Endodermal cell (in vitro differentiated cells): ENCODE results near the gene ELAVL1. TPM values are rescaled to one million over a fixed set of nuclear protein-coding genes. Genes with fewer than 3 reads are reported as not detected.

Experiments
- DNase-seq: peaks from one replicate; pipeline ENCODE4 v3.0.0-alpha.2; 2017
- H3K27ac ChIP-seq: 2 replicates; pipeline ENCODE4 v1.5.1; 2013; ENCODE audit warnings: mild to moderate bottlenecking, low read depth, low read length, moderate library complexity
- H3K27me3 ChIP-seq: 2 replicates; pipeline ENCODE4 v1.6.1; 2013; ENCODE audit warnings: mild to moderate bottlenecking, low read length, moderate library complexity; ENCODE audit not compliant: insufficient read depth, control insufficient read depth, poor library complexity, severe bottlenecking
- H3K36me3 ChIP-seq: 2 replicates; pipeline ENCODE4 v1.7.0; 2013; ENCODE audit warnings: mild to moderate bottlenecking, low read length, moderate library complexity; ENCODE audit not compliant: control insufficient read depth, insufficient read depth
- H3K4me1 ChIP-seq: one replicate; pipeline ENCODE4 v1.7.0; 2013; ENCODE audit warnings: low read length; ENCODE audit not compliant: control insufficient read depth, insufficient read depth
- H3K4me3 ChIP-seq: 2 replicates; pipeline ENCODE4 v1.5.1; 2013; ENCODE audit warnings: mild to moderate bottlenecking, low read length, moderate library complexity
- H3K9ac ChIP-seq: 2 replicates; pipeline ENCODE4 v1.6.1; 2013; ENCODE audit warnings: mild to moderate bottlenecking, low read length, moderate library complexity; ENCODE audit not compliant: poor library complexity, severe bottlenecking; ENCODE audit errors: extremely low read depth
- H3K9me3 ChIP-seq: 2 replicates; pipeline ENCODE4 v1.6.1; 2013; ENCODE audit warnings: mild to moderate bottlenecking, low read length, moderate library complexity; ENCODE audit not compliant: control insufficient read depth
- H3K27ac Mint-ChIP-seq: 2 replicates; pipeline ENCODE4 v1.8.0; 2020; ENCODE audit warnings: mixed read lengths
- H3K27me3 Mint-ChIP-seq: 2 replicates; pipeline ENCODE4 v1.8.0; 2021; ENCODE audit warnings: mild to moderate bottlenecking, mixed read lengths; ENCODE audit not compliant: insufficient read depth
- H3K36me3 Mint-ChIP-seq: 2 replicates; pipeline ENCODE4 v1.8.0; 2020; ENCODE audit warnings: low read depth, mixed read lengths
- H3K4me1 Mint-ChIP-seq: 2 replicates; pipeline ENCODE4 v1.8.0; 2020; ENCODE audit warnings: mixed read lengths
- H3K4me3 Mint-ChIP-seq: 2 replicates; pipeline ENCODE4 v1.8.0; 2020; ENCODE audit warnings: mild to moderate bottlenecking, moderate library complexity, mixed read lengths
- H3K9me3 Mint-ChIP-seq: 2 replicates; pipeline ENCODE4 v1.8.0; 2020; ENCODE audit warnings: mild to moderate bottlenecking, mixed read lengths
- WGBS, 2 experiments: methylation state at CpG; one replicate each; pipeline versions ENCODE4 v1.1.5 to v1.1.7; 2013; ENCODE audit warnings: missing lambda C conversion rate in 2 of 2, mixed read lengths in 1 of 2; ENCODE audit not compliant: insufficient coverage in 1 of 2, insufficient read length in 1 of 2; 5-methylcytosine and 5-hydroxymethylcytosine counted together
- total RNA-seq, 2 donors: library from RNA; stranded (reverse); fragmentation: NEBNext Ultra II Directional in 1 of 2; extraction: Animal tissue kit (Norgen Biotek cat#: 25700) in 1 of 2; gene quantifications; 2 replicates in 1 of 2; 3 replicates in 1 of 2; pipeline ENCODE4 v1.2.1, GENCODE V29; 2021
- TF ChIP-seq, protein P1 (sequence below): fragments of 200-600 bp; sonication (generic); conservative IDR thresholded peaks from 2 replicates; pipeline ENCODE4 v1.5.0; 2021; ENCODE audit warnings: antibody characterized with exemption, mild to moderate bottlenecking

The ELAVL1 gene
- total RNA-seq, 2 donors from 2014 or later, result 123 to 149 TPM

DNA sequence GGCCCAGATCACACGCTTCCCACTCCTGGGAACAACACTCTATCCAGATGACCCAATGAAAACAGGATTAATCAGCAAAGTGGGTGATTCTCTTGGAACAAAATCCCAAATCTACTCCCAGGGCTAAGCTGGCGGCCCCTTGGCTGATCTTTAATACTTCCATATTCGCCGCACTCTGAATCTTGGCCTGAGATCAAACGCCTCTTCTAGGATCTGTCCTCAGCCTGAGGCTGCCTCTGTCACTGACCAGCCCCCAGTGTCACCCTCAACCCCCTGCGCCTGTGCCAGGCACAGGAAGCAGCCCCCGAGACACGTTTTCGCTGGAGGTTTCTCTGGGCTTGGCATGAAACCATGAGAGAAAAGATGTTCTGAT lies 77.1 kb downstream of the ELAVL1 start:
- no peaks in the 10 kb centered on the region for H3K9me3 Mint-ChIP-seq
- 94 to 100% methylated on average over 7 to 9 of the region's 9 CpGs for WGBS, 2 experiments
- H3K4me3 ChIP-seq, result no peak overlapping the region
- no peak overlapping the region for H3K9ac ChIP-seq
- peaks cover 4% of the 10 kb centered on the region for H3K4me1 Mint-ChIP-seq
- no peaks in the 10 kb centered on the region for H3K9me3 ChIP-seq
- H3K27me3 ChIP-seq, result no peaks in the 10 kb centered on the region
- no peak overlapping the region for H3K27ac Mint-ChIP-seq
- no peaks in the 10 kb centered on the region for H3K27me3 Mint-ChIP-seq
- H3K36me3 Mint-ChIP-seq, result peaks cover 10% of the 10 kb centered on the region
- TF ChIP-seq, protein P1, sequence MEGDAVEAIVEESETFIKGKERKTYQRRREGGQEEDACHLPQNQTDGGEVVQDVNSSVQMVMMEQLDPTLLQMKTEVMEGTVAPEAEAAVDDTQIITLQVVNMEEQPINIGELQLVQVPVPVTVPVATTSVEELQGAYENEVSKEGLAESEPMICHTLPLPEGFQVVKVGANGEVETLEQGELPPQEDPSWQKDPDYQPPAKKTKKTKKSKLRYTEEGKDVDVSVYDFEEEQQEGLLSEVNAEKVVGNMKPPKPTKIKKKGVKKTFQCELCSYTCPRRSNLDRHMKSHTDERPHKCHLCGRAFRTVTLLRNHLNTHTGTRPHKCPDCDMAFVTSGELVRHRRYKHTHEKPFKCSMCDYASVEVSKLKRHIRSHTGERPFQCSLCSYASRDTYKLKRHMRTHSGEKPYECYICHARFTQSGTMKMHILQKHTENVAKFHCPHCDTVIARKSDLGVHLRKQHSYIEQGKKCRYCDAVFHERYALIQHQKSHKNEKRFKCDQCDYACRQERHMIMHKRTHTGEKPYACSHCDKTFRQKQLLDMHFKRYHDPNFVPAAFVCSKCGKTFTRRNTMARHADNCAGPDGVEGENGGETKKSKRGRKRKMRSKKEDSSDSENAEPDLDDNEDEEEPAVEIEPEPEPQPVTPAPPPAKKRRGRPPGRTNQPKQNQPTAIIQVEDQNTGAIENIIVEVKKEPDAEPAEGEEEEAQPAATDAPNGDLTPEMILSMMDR, result no peak
- no peaks in the 10 kb centered on the region for H3K4me1 ChIP-seq
- no peak for DNase-seq
- H3K36me3 ChIP-seq, result peaks cover 41% of the 10 kb centered on the region
- no peak overlapping the region for H3K27ac ChIP-seq
- H3K4me3 Mint-ChIP-seq, result no peak overlapping the region

DNA sequence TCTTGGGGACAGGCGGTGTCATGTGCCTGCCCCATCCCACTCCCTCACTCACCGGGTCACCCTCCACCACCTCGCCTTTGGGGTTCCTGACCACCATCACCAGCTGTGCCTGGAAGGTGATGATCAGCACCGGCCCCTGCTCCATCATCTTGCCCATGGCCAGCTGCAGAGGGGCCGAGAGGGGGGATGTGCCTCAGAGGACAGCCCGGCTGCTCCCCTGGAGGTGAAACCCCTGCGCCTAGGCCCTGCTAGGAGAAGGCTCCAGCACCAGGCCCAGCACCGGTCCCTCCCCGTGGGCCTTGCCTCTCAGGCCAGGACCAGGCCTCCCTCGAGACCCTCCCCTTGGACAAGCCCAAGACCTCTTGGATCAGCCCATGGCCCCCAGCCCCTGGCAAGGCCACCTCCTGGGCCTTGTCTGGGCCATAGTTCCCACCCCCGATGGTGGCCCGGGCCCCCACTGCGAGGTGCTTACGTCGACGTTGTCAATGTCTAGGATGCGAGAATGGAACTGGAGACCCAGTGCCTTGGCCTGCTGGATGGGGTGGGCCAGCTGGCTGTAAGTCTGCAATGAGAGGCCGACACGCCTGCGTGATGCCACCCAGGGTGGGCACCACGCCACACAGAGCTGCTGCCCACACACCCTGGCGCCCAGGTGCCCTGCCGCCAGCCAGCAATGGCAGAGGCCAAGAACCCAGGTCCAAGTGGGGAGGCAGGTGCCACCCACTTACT lies 77.7 kb downstream of the ELAVL1 start:
- no peak overlapping the region for H3K4me3 Mint-ChIP-seq

DNA sequence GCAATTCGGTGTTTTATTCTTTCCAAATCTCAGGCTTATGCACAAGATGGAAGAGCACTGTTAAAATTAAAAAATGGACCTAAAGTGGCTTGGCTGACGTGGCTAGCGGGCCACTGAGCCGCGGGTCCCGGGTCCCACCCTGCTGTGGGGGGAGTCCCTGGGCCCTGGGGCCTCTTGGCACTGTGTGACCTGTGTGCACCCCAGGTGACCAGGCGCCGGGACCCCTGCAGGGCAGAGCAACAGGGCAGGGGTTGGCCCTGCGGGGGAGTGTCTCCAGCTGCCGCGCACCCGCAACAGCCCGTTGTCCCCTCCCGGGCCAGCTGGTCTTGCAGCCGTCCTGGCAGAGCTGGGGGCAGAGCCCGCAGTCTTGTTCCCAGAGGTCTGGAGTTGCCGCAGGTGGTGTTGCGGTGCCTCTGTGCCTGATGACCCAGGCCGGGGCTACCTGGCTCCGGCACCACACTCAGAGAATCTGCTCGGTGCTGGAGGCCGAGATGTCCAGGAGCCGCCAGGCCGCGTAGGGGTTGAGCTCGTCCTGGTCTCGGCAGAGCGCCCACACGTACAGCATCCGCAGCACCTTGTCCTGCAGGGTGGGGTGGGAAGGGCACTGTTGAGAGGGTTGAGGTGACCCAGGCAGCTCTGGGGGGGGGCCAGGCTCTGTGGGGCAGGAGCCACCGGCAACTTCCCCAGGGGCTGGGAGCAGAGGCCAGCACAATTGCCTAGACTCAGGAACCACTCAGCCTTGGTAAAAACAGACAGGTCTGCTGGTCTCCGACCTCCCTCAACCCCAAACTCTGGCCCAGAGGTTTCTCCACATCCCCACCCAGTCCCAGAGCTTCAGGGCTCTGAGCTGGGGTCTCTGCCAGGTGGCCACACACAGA lies 78.5 kb downstream of the ELAVL1 start:
- H3K9me3 Mint-ChIP-seq, result no peaks in the 10 kb centered on the region
- H3K27me3 Mint-ChIP-seq, result no peaks in the 10 kb centered on the region
- H3K4me3 Mint-ChIP-seq, result peak overlapping the region; percentile 62
- TF ChIP-seq, protein P1, result no peak
- 92 to 94% methylated on average over 18 to 32 of the region's 32 CpGs for WGBS, 2 experiments
- H3K9me3 ChIP-seq, result no peaks in the 10 kb centered on the region
- peaks cover 28% of the 10 kb centered on the region for H3K36me3 ChIP-seq
- no peak overlapping the region for H3K27ac ChIP-seq
- no peak for DNase-seq
- H3K4me1 ChIP-seq, result no peaks in the 10 kb centered on the region
- peaks cover 4% of the 10 kb centered on the region for H3K4me1 Mint-ChIP-seq
- H3K27me3 ChIP-seq, result no peaks in the 10 kb centered on the region
- H3K27ac Mint-ChIP-seq, result peak overlapping the region; percentile 79
- H3K9ac ChIP-seq, result no peak overlapping the region
- H3K4me3 ChIP-seq, result no peak overlapping the region
- peaks cover 16% of the 10 kb centered on the region for H3K36me3 Mint-ChIP-seq

More for the DNA sequence above, 77.7 kb downstream of the ELAVL1 start:
- TF ChIP-seq, protein P1, result no peak
- no peak for DNase-seq
- Histone ChIP-seq H3K9me3 (no peaks in the 10 kb centered on the region), H3K27me3 (no peaks in the 10 kb centered on the region), H3K4me1 (no peaks in the 10 kb centered on the region), H3K9ac (no peak overlapping the region), H3K27ac (no peak overlapping the region), H3K36me3 (peaks cover 36% of the 10 kb centered on the region), H3K4me3 (no peak overlapping the region)
- peaks cover 4% of the 10 kb centered on the region for H3K4me1 Mint-ChIP-seq
- WGBS, 2 experiments, result 94 to 96% methylated on average over 16 to 23 of the region's 23 CpGs
- peaks cover 13% of the 10 kb centered on the region for H3K36me3 Mint-ChIP-seq
- no peak overlapping the region for H3K27ac Mint-ChIP-seq
- no peaks in the 10 kb centered on the region for H3K9me3 Mint-ChIP-seq
- no peaks in the 10 kb centered on the region for H3K27me3 Mint-ChIP-seq
